Fibroblast of skin of right quadriceps (primary cell): ENCODE measurements around the gene GCSAML.
"Not testable (repeated sequence)": the region's sequence is repeated elsewhere in the genome, so short reads cannot be mapped to it uniquely, and the experiment has no call there.

Source experiments
- DNase-seq: peaks from one replicate; pipeline ENCODE4 v3.0.0-alpha.2; 2013

GCSAML gene

GRCh38 chr1:247548769-247549182, at the start of gene GCSAML:
TSS of gene GCSAML (plus strand) at chr1:247549134. CDS start at chr1:247549192, 58 bp downstream.
- DNase-seq: no peak

- no peak for DNase-seq
These were observed 48.1 kb upstream of the GCSAML start for GRCh38 chr1:247500865-247501264.

GRCh38 chr1:247506831-247507230, 42.1 kb upstream of the GCSAML start:
- DNase-seq: no peak

- no peak for DNase-seq
These were observed 30.9 kb upstream of the GCSAML start for GRCh38 chr1:247517795-247518612.

GRCh38 chr1:247518613-247518891, 30.4 kb upstream of the GCSAML start:
- DNase-seq: no peak

- DNase-seq: not testable (repeated sequence)
These were observed 27.0 kb upstream of the GCSAML start for GRCh38 chr1:247521886-247522285.

- DNase-seq: no peak
These were observed 20.0 kb upstream of the GCSAML start for GRCh38 chr1:247528812-247529474.

DNA sequence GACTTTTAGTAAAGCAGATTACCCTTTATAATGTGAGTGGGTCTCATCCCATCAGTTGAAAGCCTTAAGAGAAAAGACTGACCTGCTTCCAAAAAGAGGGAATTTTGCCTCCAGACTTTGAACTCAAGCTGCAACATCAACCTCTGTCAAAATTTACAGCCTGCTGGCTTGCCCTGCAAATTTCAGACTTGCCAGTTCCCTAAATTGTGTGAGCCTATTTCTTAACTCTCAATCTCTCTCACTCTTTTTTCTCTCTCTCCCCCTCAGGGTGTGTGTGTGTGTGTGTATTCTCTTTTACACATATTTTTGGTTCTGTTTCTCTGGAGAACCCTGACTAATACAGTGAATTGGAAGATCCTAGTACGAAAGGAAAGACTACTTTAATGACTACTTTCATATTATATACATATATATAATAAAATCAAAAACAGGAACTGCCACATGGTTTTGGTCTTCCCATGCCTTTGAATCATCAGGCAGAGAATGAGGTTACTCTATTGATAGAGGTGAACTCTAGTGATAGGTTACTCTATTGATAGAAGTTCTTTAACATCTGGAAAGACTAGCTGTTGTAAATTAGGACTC, 19.1 kb upstream of the GCSAML start:
- DNase-seq: no peak

GRCh38 chr1:247530785-247531184, 18.1 kb upstream of the GCSAML start:
- DNase-seq: no peak

GRCh38 chr1:247531937-247532336, 17.0 kb upstream of the GCSAML start:
- DNase-seq: no peak

DNA sequence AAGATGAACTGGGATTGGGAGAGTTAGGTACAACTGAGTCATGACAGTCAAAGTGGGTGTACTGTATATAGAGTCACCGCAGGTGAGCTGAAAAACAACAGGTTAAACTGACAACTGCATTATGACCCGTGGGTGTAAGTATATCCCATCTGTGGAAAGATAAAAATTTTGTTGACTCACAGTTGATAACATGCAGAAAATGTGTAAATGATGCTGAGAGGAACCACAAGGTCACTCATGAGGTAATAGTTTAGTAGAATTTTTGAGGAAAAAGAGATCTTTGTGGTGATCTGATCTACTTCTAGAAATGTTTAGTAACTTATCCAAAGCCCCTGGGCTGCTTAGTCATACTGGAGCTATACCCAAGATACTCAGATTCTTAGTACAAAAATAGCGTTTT, 13.5 kb upstream of the GCSAML start:
- DNase-seq: peak; percentile 9

DNA sequence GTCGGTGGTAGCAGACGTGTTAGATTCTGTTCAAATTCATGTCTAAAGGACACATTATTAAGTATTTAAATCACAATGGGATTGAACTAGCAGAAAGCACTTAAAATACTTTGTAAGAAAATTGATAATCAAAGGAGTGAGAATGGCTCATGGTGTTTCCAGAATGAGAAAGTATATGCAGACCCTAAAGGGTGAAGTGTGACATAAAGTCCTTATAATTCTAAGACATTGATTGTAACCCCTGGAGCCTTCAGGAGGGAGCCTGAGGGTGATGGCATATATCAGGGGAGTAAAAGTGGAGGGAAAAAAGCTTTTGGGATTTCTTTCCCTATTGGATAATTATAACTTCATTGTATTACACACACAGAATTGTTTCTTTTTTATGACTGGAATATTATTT, 12.6 kb upstream of the GCSAML start, which contains the start of gene OR2C3:
OR2C3 (minus strand) TSS at position 101 of the 400 bp plus-strand sequence. CDS start 3,929 bp downstream, outside the sequence.
- no peak for DNase-seq

GRCh38 chr1:247538561-247538960, 10.4 kb upstream of the GCSAML start:
- no peak for DNase-seq

- DNase-seq: no peak
These were observed 9.7 kb upstream of the GCSAML start for GRCh38 chr1:247539215-247539614.

GRCh38 chr1:247540581-247540980, 8.4 kb upstream of the GCSAML start:
- no peak for DNase-seq

- DNase-seq: no peak
These were observed 6.1 kb upstream of the GCSAML start for GRCh38 chr1:247542811-247543210.

- no peak for DNase-seq
These were observed 842 bp upstream of the GCSAML start for GRCh38 chr1:247548092-247548491.

DNA sequence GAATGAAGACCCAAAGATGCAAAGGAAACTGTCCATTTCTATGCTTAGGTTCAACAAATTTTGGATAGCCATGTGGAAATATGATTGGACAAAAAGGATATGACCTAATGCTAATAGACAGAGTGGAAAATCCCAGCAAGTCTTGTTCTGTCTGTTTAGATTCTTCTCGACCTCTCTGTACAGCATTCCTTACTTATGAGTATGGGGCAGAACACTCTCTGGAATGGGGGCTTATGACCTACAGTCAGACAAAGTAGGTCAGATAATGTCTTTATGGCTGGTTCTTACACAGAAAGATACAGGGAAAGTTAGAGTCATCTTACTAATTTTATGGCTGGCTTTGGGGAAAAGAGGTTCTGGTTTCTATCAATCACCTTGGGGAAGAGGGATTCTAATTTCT, 2.8 kb downstream of the GCSAML start:
- DNase-seq: peak; percentile 72

DNA sequence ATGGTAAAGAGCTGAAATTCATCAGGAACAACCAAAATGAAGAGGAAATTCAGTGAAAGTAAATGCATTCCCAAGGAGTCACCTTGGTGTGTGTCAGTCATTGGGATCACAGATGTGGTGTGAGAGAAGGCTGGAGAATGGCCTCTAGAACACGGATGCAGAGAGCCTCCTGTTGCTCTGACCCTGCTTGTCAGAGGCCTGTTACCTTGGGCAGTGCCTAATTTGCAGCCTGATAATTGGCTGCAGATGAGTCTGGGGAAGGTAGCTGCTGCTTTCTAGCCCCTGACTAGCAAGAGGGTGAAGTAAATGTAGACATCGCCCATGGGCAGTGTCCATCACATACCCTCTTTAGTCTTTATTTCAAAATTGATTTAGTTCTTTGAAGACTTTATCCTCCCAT, 3.3 kb downstream of the GCSAML start:
- DNase-seq: no peak

- DNase-seq: peak; percentile 58
These were observed 9.2 kb downstream of the GCSAML start for GRCh38 chr1:247557926-247558674.

GRCh38 chr1:247561711-247562110, 12.8 kb downstream of the GCSAML start:
- DNase-seq: no peak

- DNase-seq: no peak
These were observed 13.3 kb downstream of the GCSAML start for GRCh38 chr1:247562198-247562597.

DNA sequence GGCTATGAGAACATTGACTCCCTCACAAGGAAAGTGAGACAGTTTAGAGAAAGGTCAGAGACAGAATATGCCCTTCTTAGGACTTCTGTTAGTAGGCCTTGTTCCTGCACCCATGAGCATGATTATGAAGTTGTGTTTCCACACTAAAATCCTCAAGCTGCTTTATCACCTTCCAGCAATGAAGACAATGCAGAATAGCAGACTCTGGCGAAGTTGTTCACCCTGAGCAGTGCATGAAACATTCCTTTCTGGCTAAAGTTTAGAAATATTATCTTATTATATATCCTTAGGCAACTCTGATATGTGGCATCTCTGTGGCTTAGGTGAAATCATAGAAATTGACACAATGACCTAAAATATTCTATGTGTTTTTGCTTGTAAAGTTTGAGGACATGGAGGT, 25.3 kb downstream of the GCSAML start:
- no peak for DNase-seq
